SJSA1 (cell line): ENCODE results near the gene CYSRT1. TPM values are rescaled to one million over a fixed set of nuclear protein-coding genes. Genes with fewer than 3 reads are reported as not detected.

Experiments
- DNase-seq, 2 experiments: peaks; one replicate each; pipeline ENCODE4 v3.0.0-alpha.2; 2015 to 2020; ENCODE audit warnings: low spot score in 2 of 2, low read depth in 1 of 2
- H3K27ac ChIP-seq: fragments of 250-450 bp; sonication (Bioruptor Pico); 2 replicates; pipeline ENCODE4 v1.5.1; 2020; ENCODE audit warnings: mild to moderate bottlenecking, moderate library complexity
- H3K27me3 ChIP-seq: fragments of 250-450 bp; sonication (Bioruptor Pico); replicated peaks from 2 replicates; pipeline ENCODE4 v1.5.1; 2020; ENCODE audit warnings: mild to moderate bottlenecking, moderate library complexity
- H3K36me3 ChIP-seq: fragments of 250-450 bp; sonication (Bioruptor Pico); 2 replicates; pipeline ENCODE4 v1.5.1; 2020; ENCODE audit warnings: mild to moderate bottlenecking
- H3K4me1 ChIP-seq: fragments of 250-450 bp; sonication (Bioruptor Pico); replicated peaks from 2 replicates; pipeline ENCODE4 v1.6.1; 2021; ENCODE audit warnings: mild to moderate bottlenecking
- H3K4me3 ChIP-seq: fragments of 250-450 bp; sonication (Bioruptor Pico); 2 replicates; pipeline ENCODE4 v1.5.1; 2020; ENCODE audit warnings: mild to moderate bottlenecking
- H3K9me3 ChIP-seq: fragments of 250-450 bp; sonication (Bioruptor Pico); replicated peaks from 2 replicates; pipeline ENCODE4 v1.5.1; 2020; ENCODE audit warnings: mild to moderate bottlenecking
- total RNA-seq: library from RNA; depleted of rRNA; stranded (reverse); fragments of >200 nt; shearing (Covaris generic); gene quantifications from 2 replicates; pipeline ENCODE4 v1.2.3, GENCODE V29; 2014

CYSRT1 gene
- total RNA-seq, 1 experiment from 2014 or later = 0.24 TPM

DNA sequence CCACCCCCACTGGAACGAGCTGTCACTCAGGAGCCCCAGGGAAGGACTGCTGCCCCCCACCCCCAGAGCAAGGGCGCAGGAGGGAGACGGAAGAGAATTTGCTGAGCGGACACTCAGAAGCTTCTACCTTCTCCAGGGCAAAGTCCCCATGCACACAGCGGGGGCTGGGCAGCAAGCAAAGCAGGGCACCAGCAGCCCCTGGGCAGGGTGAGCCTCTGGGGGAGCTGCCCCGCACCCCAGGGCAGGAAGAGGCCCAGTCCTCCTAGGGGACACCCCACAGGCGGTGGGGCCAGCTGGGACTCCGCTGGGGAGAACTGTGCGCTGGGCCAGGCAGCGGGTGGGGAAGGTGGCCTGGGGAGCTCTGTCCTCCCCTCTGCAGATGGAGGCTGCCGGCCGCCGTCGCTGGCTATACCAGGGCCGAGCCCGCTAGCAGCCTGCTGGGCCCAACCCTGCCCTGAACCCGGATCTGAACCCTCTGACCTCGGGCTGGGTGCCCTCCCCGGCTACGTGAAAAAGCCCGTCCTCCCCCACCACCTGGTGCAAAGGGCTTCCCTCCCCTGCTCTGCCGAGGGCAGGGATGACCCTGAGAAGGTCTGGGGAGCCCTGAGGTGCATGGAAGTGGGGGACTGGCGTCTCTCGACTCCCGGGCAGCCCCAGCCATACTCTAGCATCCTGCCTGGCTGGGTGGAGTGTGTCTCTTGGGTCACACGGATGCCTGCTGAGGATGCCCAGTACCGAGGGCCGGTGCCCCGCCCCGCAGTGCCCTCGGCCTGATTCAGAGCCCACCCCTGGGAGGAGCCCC lies 5.1 kb downstream of the CYSRT1 start:
- H3K4me1 ChIP-seq = peaks cover 5% of the 10 kb centered on the region
- no peak overlapping the region for H3K27ac ChIP-seq
- H3K27me3 ChIP-seq = peaks cover 39% of the 10 kb centered on the region
- H3K36me3 ChIP-seq = no peaks in the 10 kb centered on the region
- H3K4me3 ChIP-seq = no peak overlapping the region
- H3K9me3 ChIP-seq = no peaks in the 10 kb centered on the region
- no peak for DNase-seq

DNA sequence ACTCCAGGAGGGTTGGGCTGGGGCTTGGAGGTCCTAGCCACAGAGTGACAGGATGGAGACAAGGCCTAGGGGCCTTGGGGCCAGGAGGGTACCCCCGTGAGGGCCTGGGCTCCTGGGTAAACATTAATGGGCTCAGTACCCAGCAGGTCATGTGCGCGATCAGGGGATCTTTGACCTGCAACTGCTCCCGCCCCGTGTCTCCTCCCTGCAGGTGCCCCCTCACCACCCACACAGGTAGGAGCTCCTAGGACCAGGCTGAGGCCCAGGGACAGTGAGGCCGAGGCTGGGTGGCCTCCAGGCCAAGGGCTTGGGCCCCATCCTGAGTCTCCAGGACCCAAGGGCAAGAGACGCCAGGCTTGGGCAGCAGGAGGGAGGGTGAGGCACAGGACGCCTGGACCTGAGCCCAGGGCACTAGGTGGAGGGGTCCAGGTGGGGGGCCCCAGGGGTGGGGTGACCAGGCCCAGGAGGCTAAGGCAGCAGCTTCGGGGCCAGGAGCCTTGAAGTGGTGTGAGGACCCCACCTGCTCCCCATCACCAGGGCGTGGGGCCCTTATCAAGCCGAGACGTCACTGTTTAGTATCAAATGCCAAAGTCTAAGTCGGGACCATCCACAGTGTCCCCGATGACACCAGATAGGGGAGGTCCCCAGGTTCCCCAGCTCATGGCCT lies 5.9 kb downstream of the CYSRT1 start, which contains the start of gene SLC34A3:
TSS of gene SLC34A3 (plus strand) at position 197 of the 667 bp plus-strand sequence. CDS start 802 bp downstream, outside the sequence.
- H3K27ac ChIP-seq = no peak within 1 kb of the TSS
- H3K4me3 ChIP-seq = no peak within 1 kb of the TSS
- peaks cover 39% of the 10 kb centered on the region for H3K27me3 ChIP-seq
- no peaks in the 10 kb centered on the region for H3K9me3 ChIP-seq
- no peak for DNase-seq
- peaks cover 5% of the 10 kb centered on the region for H3K4me1 ChIP-seq
- H3K36me3 ChIP-seq = no peaks in the 10 kb centered on the region

DNA sequence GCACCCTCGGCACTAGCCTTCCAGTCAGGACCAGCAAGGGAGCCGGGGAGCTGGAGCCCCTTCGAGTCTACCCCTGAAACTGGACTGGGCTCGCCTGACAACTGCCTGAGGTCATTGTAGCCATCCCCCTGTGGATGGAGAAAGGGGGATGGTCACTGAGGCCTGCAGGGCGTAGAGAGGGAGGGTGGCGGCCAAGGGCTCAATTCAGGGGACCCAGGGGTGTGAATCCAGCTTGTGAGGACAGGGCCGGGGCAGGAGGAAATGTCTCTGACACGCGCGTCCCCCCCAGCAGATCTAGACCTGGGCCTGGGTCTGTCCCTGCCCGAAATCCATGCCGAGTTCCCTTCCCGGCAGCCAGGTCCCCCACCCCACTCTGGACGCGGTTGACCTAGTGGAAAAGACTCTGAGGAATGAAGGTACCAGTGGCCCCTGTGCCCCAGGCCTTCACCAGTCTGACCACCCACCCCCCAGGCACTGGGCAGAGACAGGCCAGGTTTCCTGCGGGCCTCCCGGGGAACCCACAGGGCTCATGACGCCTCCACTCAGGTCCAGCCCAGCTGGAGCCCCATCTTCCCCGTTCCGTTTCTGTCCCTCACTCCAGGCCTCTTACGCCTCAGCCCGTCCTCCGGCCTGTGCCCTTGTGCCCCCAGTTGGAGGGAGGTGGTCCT lies 6.5 kb downstream of the CYSRT1 start:
- Histone ChIP-seq H3K36me3 (no peaks in the 10 kb centered on the region), H3K27me3 (peaks cover 39% of the 10 kb centered on the region), H3K4me1 (peaks cover 8% of the 10 kb centered on the region), H3K27ac (no peak overlapping the region), H3K4me3 (no peak overlapping the region), H3K9me3 (no peaks in the 10 kb centered on the region)
- DNase-seq = no peak

DNA sequence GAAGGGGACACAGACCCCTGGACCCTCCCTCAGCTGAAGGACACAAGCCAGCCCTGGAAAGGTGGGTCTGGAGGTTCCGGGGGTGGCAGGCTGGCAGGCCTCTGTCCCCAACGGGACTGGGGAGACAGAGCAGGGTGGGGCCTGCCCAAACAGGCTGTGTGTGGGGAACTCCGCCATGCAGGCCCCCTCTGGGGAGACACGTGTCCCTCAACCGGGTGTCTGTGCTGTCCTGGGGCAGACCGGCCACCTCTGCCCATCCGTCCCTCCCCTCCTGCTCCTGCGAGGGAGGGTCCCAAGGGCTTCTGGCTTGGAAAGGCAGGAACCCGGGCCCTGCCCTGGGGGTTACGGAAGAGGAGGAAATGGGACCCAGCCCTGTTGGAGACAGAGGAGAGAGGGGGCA lies 7.1 kb downstream of the CYSRT1 start:
- no peak overlapping the region for H3K27ac ChIP-seq
- no peak for DNase-seq
- peaks cover 12% of the 10 kb centered on the region for H3K4me1 ChIP-seq
- no peak overlapping the region for H3K4me3 ChIP-seq
- peaks cover 39% of the 10 kb centered on the region for H3K27me3 ChIP-seq
- no peaks in the 10 kb centered on the region for H3K9me3 ChIP-seq
- H3K36me3 ChIP-seq = no peaks in the 10 kb centered on the region

DNA sequence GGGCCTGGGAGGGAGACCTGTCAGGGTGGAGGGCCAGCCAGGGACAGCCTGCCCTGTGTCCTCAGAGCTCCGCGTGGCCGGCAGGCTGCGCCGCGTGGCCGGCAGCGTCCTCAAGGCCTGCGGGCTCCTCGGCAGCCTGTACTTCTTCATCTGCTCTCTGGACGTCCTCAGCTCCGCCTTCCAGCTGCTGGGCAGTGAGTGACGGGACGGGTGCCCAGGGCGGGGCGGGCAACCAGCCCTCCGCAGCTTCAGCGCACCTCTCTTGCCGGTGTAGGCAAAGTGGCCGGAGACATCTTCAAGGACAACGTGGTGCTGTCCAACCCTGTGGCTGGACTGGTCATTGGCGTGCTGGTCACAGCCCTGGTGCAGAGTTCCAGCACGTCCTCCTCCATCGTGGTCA lies 7.5 kb downstream of the CYSRT1 start:
- no peak overlapping the region for H3K4me3 ChIP-seq
- no peaks in the 10 kb centered on the region for H3K36me3 ChIP-seq
- no peaks in the 10 kb centered on the region for H3K9me3 ChIP-seq
- peaks cover 39% of the 10 kb centered on the region for H3K27me3 ChIP-seq
- peaks cover 8% of the 10 kb centered on the region for H3K4me1 ChIP-seq
- no peak for DNase-seq
- H3K27ac ChIP-seq = no peak overlapping the region

DNA sequence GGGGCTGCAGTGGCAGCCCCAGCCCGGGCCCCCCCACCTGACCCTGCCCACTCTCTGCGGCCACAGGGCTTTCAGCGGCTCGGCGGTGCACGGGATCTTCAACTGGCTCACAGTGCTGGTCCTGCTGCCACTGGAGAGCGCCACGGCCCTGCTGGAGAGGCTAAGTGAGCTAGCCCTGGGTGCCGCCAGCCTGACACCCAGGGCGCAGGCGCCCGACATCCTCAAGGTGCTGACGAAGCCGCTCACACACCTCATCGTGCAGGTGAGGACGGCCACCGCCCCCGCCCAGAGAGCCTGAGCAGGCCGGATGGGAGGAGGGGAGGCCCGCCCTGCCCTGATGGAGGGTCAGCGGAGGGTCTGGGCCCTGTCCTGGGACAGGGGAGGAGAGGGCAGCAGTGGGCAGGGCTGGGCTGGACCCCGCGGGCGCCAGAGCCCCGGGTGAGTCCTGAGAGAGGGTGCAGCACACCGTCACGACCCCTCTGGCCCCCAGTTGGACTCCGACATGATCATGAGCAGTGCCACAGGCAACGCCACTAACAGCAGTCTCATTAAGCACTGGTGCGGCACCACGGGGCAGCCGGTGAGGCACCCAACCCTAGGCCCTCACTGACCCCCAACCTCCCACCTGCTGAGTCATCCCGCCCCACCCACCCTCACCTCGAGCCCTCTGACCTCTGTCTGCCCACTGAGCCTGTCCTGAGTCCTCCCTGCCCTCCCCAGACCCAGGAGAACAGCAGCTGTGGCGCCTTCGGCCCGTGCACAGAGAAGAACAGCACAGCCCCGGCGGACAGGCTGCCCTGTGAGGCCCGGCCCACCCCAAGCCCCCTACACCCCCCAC lies 8.4 kb downstream of the CYSRT1 start:
- H3K36me3 ChIP-seq = no peaks in the 10 kb centered on the region
- peaks cover 7% of the 10 kb centered on the region for H3K4me1 ChIP-seq
- H3K27ac ChIP-seq = no peak overlapping the region
- peaks cover 39% of the 10 kb centered on the region for H3K27me3 ChIP-seq
- no peaks in the 10 kb centered on the region for H3K9me3 ChIP-seq
- no peak overlapping the region for H3K4me3 ChIP-seq
- no peak for DNase-seq

DNA sequence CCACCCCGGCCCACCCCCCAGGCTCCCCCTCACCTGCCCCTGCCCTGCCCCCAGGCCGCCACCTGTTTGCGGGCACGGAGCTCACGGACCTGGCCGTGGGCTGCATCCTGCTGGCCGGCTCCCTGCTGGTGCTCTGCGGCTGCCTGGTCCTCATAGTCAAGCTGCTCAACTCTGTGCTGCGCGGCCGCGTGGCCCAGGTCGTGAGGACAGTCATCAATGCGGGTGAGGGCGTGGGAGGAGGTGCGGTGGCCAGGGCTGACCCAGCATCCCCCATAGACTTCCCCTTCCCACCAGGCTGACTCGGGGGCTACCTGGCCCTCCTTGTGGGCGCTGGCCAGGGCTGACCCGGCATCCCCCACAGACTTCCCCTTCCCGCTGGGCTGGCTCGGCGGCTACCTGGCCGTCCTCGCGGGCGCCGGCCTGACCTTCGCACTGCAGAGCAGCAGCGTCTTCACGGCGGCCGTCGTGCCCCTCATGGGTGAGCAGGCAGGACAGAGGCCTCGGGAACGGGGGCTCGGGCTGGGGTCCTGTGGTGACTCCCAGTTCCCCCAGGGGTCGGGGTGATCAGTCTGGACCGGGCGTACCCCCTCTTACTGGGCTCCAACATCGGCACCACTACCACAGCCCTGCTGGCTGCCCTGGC lies 9.2 kb downstream of the CYSRT1 start:
- Histone ChIP-seq H3K4me3 (no peak overlapping the region), H3K27ac (no peak overlapping the region), H3K36me3 (no peaks in the 10 kb centered on the region; the same call in 1 of the 2 replicates), H3K4me1 (peaks cover 7% of the 10 kb centered on the region), H3K27me3 (peaks cover 39% of the 10 kb centered on the region), H3K9me3 (no peaks in the 10 kb centered on the region)
- no peak for DNase-seq

DNA sequence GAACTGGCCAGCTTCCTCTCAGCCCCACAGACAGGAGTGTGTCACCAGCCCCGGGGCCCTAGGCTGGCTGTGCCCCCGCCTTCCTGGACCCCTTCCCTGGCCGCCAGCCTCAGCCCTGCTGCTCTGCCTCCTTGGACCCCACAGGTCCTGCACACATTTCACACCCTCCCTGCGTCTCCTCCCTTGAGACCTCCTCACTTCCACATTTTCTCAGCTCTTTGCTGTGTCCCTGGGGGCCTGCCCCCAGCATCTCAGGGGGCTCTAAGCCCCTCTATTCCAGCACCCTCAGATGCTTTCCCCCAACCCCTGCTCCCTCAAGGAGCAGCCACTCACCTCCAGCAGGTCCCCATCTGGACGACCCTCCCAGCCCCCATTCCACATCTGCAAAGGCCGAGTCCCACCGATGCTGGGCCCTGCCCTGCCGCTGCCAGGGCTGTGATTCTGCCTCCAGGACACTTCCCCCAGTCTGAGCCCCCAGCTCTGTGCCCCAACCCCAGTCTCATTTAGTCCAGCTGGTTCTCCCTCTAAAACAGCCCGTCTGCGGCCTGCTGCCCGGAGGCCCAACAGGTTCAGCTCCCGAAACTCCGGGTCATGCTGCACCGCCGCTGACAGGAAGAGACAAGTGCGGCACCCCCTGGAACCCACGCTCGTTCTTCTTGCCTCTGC lies 9.9 kb downstream of the CYSRT1 start:
- Histone ChIP-seq H3K36me3 (no peaks in the 10 kb centered on the region; the same call in 1 of the 2 replicates), H3K9me3 (no peaks in the 10 kb centered on the region), H3K4me3 (no peak overlapping the region), H3K4me1 (peaks cover 7% of the 10 kb centered on the region), H3K27ac (no peak overlapping the region), H3K27me3 (peaks cover 38% of the 10 kb centered on the region)
- no peak for DNase-seq

DNA sequence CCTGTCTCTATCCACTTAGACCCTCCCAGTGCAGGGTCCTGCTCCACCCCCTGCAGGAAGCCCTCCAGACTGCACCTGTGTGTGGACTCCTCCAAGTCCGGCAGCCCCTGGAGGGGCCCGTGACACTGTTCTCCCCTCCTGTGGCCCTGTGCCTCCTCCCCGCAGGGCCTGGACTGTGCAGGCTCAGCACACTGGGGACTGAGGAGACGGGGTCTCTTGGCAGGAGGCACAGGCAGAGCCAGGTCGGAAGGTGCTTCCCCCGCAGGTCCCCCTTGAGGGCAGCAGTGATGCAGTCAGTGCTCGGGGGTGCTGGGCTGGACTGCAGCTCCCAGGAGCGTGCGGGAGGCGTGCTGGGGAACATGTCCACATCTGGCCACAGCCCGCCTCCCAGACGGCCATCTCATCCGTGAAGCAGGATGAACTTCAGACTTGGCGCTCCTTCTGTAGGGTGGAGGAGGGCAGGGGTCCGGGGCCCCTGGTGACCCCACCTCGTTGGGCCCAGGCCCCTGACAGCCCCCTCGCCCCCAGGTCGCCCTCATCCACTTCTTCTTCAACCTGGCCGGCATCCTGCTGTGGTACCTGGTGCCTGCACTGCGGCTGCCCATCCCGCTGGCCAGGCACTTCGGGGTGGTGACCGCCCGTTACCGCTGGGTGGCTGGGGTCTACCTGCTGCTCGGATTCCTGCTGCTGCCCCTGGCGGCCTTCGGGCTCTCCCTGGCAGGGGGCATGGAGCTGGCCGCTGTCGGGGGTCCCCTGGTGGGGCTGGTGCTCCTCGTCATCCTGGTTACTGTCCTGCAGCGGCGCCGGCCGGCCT lies 10.7 kb downstream of the CYSRT1 start:
- Histone ChIP-seq H3K4me3 (no peak overlapping the region), H3K36me3 (no peaks in the 10 kb centered on the region; the same call in 1 of the 2 replicates), H3K9me3 (no peaks in the 10 kb centered on the region), H3K27ac (no peak overlapping the region), H3K27me3 (peaks cover 30% of the 10 kb centered on the region), H3K4me1 (peaks cover 11% of the 10 kb centered on the region)
- DNase-seq = no peak

DNA sequence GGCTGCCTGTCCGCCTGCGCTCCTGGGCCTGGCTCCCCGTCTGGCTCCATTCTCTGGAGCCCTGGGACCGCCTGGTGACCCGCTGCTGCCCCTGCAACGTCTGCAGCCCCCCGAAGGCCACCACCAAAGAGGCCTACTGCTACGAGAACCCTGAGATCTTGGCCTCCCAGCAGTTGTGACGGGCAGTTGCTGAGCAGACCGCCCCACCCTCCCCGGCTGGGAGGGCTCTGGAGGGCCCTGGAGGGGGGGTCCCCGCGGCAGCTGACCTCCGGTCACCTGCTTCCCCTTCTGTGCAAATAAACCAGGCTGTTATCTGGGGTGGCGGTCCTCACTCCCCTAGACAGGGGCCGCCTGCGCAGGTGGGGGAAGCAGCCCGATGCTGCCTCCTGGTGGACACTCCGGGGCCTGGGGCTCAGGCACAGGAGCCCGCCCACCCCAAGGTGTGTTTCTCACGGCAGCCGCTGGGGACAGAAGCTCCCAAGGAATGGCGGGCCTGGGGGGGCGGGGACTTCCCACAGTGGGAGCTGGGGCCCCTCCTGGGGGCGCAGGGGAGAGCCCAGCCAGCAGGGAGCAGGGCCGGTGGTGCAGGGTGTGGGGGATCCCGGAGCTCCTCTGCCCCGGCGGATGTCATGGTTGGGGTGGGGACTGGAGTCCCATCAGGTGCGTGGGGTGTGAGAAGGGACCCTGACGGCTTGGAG lies 11.4 kb downstream of the CYSRT1 start:
- peaks cover 2% of the 10 kb centered on the region for H3K36me3 ChIP-seq
- no peak overlapping the region for H3K27ac ChIP-seq
- H3K4me3 ChIP-seq = no peak overlapping the region
- no peaks in the 10 kb centered on the region for H3K9me3 ChIP-seq
- H3K27me3 ChIP-seq = peaks cover 26% of the 10 kb centered on the region
- H3K4me1 ChIP-seq = peaks cover 11% of the 10 kb centered on the region
- peak; percentile 71 to 86 for DNase-seq

DNA sequence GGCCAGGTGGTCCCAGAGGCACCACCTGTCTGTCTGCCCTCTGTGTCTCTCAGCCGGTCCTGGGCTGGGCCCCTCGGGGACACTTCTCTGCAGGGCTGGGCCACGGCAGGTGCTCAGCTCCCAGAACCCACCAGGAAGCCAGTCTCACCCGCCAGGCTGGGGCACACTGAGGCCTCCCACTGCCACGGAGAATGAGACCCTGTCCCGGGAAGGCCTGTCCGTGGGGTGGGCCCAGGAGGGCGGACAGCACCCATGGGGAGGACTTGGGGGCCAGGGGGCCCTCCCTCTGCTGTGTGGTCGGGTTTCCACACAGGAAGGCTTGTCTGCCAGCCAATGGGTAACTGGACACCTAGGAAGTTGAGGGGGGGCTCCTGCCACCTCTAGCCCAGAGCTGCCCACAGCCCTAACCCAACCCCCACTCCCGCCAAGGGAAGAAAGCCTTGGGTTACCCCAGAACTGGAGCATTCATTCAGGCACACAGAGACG lies 12.0 kb downstream of the CYSRT1 start:
- no peak overlapping the region for H3K4me3 ChIP-seq
- DNase-seq = no peak
- H3K27ac ChIP-seq = no peak overlapping the region
- H3K27me3 ChIP-seq = peaks cover 21% of the 10 kb centered on the region
- H3K4me1 ChIP-seq = peaks cover 11% of the 10 kb centered on the region
- H3K9me3 ChIP-seq = no peaks in the 10 kb centered on the region
- H3K36me3 ChIP-seq = peaks cover 7% of the 10 kb centered on the region
